ENCODE data around the gene PDZRN4.
"Not testable (repeated sequence)": the region's sequence is repeated elsewhere in the genome, so short reads cannot be mapped to it uniquely, and the experiment has no call there.

PDZRN4 gene

DNA sequence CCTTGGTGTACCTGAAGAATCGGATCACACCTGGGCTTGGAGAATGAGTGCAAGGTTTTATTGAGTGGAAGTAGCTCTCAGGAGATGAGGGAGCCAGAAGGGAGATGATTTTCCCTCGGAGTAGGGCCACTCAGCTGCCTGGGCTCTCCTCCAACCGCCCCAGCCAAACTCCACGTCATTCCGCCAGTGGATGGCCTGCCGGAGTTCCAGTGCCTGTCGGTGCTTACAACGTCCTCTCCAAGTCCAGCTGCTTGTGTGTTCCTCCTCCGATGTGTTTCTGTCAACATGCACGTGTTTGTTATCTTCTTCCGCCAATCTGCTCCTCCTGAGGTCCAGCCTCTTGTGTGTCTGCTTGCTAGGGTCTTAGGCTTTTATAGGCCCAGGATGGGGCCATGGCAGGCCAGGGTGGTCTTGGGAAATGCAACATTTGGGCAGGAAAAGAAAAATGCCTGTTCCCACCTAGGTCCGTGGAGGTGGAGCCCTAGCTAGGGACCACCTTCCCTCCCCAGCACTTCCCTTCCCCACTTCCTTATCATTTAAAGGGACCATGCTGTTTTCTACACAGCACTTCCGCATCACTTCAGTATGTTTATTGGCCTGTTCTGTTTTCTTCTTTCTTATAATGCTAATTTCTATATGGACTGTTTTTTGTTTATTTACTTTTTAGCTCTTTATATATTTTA, 343.2 kb downstream of the PDZRN4 start:
- H3K27me3 Mint-ChIP-seq = no peaks in the 10 kb centered on the region
- H3K36me3 Mint-ChIP-seq (ENCODE audit: low read depth) = no peaks in the 10 kb centered on the region
- H3K4me1 Mint-ChIP-seq (ENCODE audit: low read depth) = peaks cover 4% of the 10 kb centered on the region
- no peaks in the 10 kb centered on the region for H3K9me3 Mint-ChIP-seq
- H3K27ac Mint-ChIP-seq = no peak overlapping the region
- no peak overlapping the region for H3K4me3 Mint-ChIP-seq

DNA sequence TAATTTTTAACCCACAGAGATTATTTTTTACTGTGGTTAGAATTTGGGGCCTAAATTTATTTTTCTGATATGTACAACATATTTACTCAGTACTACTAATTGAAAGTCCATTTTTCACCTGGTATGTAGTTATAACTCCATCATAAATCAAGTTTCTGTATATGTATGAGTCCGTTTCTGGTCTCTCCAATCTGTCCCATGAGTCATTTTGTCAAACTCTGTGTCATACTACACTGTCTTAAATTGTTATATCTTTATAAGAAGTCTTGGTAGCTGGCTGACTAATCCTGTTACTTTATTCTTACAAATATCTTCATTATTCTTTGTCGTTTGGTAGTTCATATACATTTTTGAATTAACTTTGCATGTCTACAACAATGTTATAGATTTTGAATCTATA, 344.0 kb downstream of the PDZRN4 start:
- Mint-ChIP-seq H3K4me1 (ENCODE audit: low read depth) (peaks cover 10% of the 10 kb centered on the region), H3K27ac (no peak overlapping the region), H3K9me3 (no peaks in the 10 kb centered on the region), H3K36me3 (ENCODE audit: low read depth) (no peaks in the 10 kb centered on the region), H3K27me3 (no peaks in the 10 kb centered on the region), H3K4me3 (no peak overlapping the region)

DNA sequence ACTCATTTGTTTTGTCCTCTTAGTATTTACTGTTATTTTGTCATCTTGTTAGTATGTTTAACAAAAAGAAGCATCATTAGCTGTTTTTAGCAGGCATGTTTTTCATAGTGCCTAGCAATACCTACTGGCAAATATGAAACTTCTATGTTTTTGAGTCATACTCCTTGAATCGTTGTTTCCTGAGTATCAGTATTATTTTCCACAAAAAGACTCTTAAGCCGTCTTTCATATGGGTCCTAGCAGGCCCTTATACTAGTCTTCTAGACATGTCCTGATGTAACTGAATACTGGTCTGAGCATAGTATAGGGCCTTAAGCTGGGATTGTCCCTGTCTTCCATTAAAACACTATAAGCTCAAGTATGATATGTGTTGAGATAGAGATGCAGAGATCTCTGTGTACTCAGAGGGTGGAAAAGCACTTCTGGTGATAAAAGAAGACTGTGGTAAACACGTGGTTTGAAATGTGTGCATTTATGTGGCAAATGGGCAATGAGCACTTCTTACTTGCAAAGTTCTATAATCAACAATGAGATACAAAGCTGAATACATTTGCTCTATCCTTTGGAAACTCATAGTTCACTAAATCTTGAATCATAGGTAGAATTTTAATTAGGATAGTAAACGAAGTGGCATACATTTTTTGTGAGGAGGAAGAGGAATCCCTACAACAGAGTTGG, 348.8 kb downstream of the PDZRN4 start:
- Mint-ChIP-seq H3K4me3 (no peak overlapping the region), H3K27me3 (peaks cover 3% of the 10 kb centered on the region), H3K36me3 (ENCODE audit: low read depth) (no peaks in the 10 kb centered on the region), H3K9me3 (no peaks in the 10 kb centered on the region), H3K27ac (peak overlapping the region; percentile 78), H3K4me1 (ENCODE audit: low read depth) (peaks cover 16% of the 10 kb centered on the region)

DNA sequence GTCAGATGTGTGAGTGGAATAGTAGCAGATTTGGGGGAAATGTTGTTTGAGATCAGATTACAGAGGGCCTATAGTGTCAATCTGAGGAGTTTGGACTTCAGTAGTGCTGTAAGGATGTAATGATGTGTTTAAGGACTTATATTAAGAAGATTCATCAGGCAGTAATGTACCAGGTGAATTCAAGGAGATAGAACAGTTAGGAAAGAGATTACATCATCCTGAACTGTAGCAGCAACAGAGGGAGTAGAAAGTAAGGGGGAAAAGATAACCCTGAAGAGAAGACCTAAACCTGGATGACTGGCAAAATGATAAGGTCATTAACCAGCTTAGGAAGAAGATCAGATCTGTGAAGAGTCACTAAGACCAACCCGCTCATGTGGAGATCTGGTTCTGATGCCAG, 349.4 kb downstream of the PDZRN4 start:
- Mint-ChIP-seq H3K9me3 (no peaks in the 10 kb centered on the region), H3K4me1 (ENCODE audit: low read depth) (peaks cover 16% of the 10 kb centered on the region), H3K4me3 (no peak overlapping the region), H3K36me3 (ENCODE audit: low read depth) (no peaks in the 10 kb centered on the region), H3K27me3 (peaks cover 3% of the 10 kb centered on the region), H3K27ac (peak overlapping the region; percentile 50)

DNA sequence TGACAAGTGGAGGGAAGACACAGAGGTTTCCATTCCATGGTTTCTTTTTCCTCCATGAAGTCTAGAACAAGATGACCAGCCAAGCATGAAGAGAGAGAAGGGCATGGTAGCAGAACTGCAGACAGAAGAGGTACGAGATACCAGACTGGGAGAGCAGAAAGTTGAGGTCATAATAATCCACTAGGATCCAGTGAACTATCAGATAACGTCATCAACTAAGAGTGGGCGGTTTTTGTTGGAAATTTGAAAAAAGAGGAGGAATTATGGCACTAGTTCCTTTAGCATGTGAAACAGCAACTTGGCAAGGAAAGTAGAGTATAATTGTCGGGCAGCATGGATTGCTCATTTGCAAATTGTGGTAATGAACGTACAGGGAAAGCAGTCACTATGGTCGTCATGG, 357.6 kb downstream of the PDZRN4 start:
- Mint-ChIP-seq H3K4me1 (ENCODE audit: low read depth) (no peaks in the 10 kb centered on the region), H3K27me3 (peaks cover 17% of the 10 kb centered on the region), H3K36me3 (ENCODE audit: low read depth) (no peaks in the 10 kb centered on the region), H3K4me3 (no peak overlapping the region), H3K9me3 (no peaks in the 10 kb centered on the region), H3K27ac (no peak overlapping the region)

DNA sequence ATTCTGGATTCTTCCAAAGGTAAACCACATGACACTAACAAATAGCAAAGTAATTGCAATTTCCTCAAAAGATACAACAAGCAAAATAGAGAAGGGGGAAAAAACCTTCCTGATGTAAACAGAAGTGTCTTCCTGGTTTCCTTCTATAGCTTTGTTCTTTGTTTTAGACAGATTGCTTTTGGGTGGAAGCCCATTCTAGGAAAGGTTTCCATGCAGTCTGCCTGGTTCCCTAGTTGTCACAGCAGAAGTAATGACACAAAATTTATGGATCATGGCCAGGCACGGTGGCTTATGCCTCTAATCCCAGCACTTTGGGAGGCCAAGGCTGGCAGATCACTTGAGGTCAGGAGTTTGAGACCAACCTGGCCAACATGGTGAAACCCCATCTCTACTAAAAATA, 359.0 kb downstream of the PDZRN4 start:
- not testable (repeated sequence) for H3K9me3 Mint-ChIP-seq; H3K36me3 Mint-ChIP-seq (ENCODE audit: low read depth); H3K27ac Mint-ChIP-seq; H3K4me3 Mint-ChIP-seq; H3K4me1 Mint-ChIP-seq (ENCODE audit: low read depth)
- H3K27me3 Mint-ChIP-seq = peaks cover 17% of the 10 kb centered on the region

DNA sequence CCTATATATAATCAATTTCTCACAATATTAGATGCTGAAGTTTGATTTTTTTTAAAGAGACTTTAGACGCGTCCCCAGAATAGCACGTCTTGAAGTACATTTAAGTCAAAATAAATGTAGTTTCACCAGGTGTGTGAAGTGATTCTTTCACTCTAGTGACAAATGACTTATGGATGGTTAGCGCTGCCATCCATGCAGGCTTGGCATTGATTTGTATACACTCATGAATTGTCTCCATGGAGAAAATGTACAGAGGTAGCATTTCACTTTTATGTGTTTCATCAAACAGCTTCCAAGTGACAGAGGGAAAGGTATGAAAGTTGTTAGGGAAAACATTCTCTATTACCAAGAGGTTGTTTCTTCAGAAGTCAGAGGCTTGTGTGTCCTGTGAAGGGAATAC, 360.8 kb downstream of the PDZRN4 start:
- Mint-ChIP-seq H3K9me3 (no peaks in the 10 kb centered on the region), H3K27ac (no peak overlapping the region), H3K36me3 (ENCODE audit: low read depth) (no peaks in the 10 kb centered on the region), H3K4me3 (no peak overlapping the region), H3K27me3 (peaks cover 14% of the 10 kb centered on the region), H3K4me1 (ENCODE audit: low read depth) (no peaks in the 10 kb centered on the region)

DNA sequence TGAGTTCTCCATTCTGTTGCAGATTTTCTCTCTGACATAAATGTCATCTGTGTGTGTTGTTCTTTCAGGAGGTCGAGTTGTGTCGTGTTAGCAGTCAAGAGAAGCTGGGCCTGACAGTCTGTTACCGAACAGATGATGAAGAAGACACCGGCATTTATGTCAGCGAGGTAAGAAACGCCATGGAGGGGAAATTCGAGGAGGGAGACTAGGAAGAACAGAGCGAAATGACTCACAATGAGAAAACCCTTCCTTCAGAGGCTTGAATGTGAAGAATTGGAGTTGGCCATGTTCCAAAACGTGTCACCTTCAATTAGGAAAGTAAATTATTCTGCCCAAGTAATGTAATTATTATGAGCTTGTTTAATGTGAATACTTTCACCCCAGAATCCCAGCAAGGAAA, 364.5 kb downstream of the PDZRN4 start:
- Mint-ChIP-seq H3K9me3 (no peaks in the 10 kb centered on the region), H3K27me3 (peaks cover 3% of the 10 kb centered on the region), H3K4me1 (ENCODE audit: low read depth) (no peaks in the 10 kb centered on the region), H3K4me3 (no peak overlapping the region), H3K36me3 (ENCODE audit: low read depth) (no peaks in the 10 kb centered on the region), H3K27ac (no peak overlapping the region)

DNA sequence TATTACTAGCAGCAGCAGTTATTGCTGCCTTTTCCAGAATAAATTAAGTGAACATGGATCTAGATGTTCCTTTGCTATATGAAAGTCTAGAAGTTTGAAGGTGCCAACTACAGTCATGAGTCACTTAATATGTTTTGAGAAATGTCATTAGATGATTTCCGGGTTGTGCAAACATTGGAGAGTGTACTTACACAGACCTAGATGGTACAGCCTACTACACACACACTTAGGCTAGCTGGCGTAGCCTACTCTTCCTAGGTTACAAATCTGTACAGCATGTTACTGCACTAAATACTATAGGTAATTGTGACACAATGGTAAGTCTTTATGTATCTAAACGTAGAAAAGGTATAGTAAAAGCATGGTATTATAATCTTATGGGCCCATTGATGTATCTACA, 368.1 kb downstream of the PDZRN4 start:
- Mint-ChIP-seq H3K9me3 (no peaks in the 10 kb centered on the region), H3K4me1 (ENCODE audit: low read depth) (no peaks in the 10 kb centered on the region), H3K4me3 (no peak overlapping the region), H3K27me3 (no peaks in the 10 kb centered on the region), H3K27ac (no peak overlapping the region), H3K36me3 (ENCODE audit: low read depth) (no peaks in the 10 kb centered on the region)

DNA sequence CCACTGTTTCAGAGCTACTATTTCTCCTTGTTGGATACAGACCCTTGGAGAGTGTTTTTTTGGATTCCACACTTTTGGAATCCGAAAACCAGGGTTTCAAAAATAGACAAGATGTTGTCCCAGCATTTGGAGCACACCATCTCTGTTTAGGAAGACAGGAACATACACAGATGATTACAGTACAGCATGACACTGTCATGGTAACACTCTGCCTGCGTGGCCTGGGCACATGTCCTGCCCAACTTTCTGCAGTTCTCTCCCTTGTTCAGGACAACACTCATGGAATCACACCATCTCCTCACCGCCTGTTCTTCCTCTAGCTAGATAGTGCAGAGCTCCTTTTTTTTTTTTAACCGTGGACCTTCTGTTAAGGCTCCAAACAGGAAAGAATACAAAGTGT, 369.2 kb downstream of the PDZRN4 start:
- Mint-ChIP-seq H3K4me3 (no peak overlapping the region), H3K27me3 (no peaks in the 10 kb centered on the region)

DNA sequence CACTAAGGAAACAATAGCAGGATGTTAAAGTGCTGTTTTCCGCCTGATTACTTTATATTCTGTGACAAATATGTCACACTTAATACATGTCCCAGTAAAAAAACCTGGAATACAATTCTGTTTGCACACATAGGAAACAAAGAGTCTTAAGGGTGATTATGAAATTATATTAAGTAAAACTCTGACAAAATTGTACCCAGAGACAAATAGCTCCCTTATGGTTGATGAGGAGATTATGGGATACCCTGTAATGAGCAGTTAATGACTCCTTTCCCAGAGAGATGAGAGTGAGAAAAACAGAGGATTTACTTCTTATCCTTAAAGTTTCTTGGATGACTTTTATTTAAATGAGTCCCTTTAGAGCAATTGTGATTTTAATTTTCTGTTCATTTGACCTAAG, 370.6 kb downstream of the PDZRN4 start:
- Mint-ChIP-seq H3K4me3 (no peak overlapping the region), H3K9me3 (no peaks in the 10 kb centered on the region), H3K4me1 (ENCODE audit: low read depth) (no peaks in the 10 kb centered on the region), H3K36me3 (ENCODE audit: low read depth) (no peaks in the 10 kb centered on the region), H3K27ac (no peak overlapping the region), H3K27me3 (no peaks in the 10 kb centered on the region)

More for the DNA sequence above, 369.2 kb downstream of the PDZRN4 start:
- H3K36me3 Mint-ChIP-seq (ENCODE audit: low read depth) = no peaks in the 10 kb centered on the region
- H3K4me1 Mint-ChIP-seq (ENCODE audit: low read depth) = no peaks in the 10 kb centered on the region
- H3K27ac Mint-ChIP-seq = no peak overlapping the region
- H3K9me3 Mint-ChIP-seq = no peaks in the 10 kb centered on the region

DNA sequence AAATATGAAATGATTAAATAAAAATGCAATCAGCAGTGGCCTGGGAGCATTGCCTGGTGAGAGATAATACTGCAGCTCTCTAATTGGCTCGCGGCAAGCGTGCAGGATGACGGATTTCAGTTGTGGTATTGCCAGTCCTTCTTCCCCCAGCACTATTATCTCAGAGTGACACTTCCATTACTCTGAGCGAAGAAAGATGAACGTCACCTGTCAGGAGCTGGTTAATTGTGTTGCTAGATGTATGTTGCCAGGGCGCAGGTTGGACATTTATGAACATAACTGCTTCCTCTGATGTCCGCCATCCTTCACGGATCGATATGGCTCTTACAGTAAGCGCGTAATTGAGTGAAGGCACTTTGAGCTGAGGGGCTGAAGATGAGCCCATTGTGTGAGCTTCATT, 374.9 kb downstream of the PDZRN4 start:
- H3K27ac Mint-ChIP-seq = no peak overlapping the region
- no peaks in the 10 kb centered on the region for H3K9me3 Mint-ChIP-seq
- H3K36me3 Mint-ChIP-seq (ENCODE audit: low read depth) = no peaks in the 10 kb centered on the region
- H3K27me3 Mint-ChIP-seq = no peaks in the 10 kb centered on the region
- H3K4me1 Mint-ChIP-seq (ENCODE audit: low read depth) = no peaks in the 10 kb centered on the region
- no peak overlapping the region for H3K4me3 Mint-ChIP-seq

DNA sequence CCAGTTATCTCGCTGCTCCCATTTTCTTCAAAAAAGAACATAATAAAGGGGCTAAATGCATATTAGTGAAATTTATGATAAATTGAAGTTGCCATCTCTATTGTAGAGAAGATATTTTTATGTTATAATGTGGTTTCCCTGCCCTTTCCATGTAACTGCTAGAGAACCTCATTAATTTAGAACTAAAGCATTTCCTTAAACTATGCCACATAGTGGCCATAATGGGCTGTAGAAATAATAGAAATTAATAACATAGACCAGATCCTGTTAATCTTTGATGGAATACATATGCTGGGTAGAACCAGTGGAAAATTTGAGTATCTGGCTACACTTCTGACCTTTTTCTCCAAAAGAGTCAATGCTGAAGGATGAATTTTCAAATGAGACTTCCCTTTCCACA, 376.7 kb downstream of the PDZRN4 start:
- Mint-ChIP-seq H3K4me3 (no peak overlapping the region), H3K27ac (no peak overlapping the region), H3K36me3 (ENCODE audit: low read depth) (no peaks in the 10 kb centered on the region), H3K9me3 (no peaks in the 10 kb centered on the region), H3K27me3 (no peaks in the 10 kb centered on the region), H3K4me1 (ENCODE audit: low read depth) (no peaks in the 10 kb centered on the region)

DNA sequence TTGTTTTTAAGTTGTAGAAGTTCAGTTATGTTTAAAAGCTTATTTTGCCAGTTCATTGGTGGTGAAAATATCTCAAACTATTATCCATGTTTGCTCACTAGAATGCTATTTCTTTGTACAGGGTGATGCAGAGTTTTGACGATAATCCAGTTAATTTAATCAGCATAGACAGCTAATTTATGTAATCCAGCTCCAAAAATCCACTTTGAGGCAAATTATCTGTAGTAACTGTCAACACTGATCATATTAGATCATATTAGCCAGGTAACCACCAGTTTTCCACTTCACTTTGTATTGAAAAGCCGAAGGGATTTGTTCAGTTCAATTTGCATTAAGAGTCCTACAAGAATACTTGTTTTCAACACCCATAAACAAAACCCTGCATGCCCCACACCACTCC, 378.6 kb downstream of the PDZRN4 start:
- H3K36me3 Mint-ChIP-seq (ENCODE audit: low read depth) = no peaks in the 10 kb centered on the region
- H3K27me3 Mint-ChIP-seq = no peaks in the 10 kb centered on the region
- no peaks in the 10 kb centered on the region for H3K9me3 Mint-ChIP-seq
- H3K4me1 Mint-ChIP-seq (ENCODE audit: low read depth) = no peaks in the 10 kb centered on the region
- H3K4me3 Mint-ChIP-seq = no peak overlapping the region
- H3K27ac Mint-ChIP-seq = no peak overlapping the region

DNA sequence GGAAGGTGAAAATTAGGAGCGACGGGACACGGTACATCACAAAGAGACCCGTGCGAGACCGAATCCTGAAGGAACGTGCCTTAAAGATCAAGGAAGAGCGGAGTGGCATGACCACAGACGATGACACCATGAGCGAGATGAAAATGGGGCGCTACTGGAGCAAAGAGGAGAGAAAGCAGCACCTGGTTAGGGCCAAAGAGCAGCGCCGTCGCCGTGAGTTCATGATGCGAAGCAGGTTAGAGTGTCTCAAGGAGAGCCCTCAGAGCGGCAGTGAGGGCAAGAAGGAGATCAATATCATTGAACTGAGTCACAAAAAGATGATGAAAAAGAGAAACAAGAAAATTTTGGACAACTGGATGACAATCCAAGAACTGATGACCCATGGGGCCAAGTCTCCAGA, 385.3 kb downstream of the PDZRN4 start:
- H3K36me3 Mint-ChIP-seq (ENCODE audit: low read depth) = no peaks in the 10 kb centered on the region
- H3K9me3 Mint-ChIP-seq = no peaks in the 10 kb centered on the region
- H3K27me3 Mint-ChIP-seq = no peaks in the 10 kb centered on the region
- H3K4me1 Mint-ChIP-seq (ENCODE audit: low read depth) = no peaks in the 10 kb centered on the region
- H3K4me3 Mint-ChIP-seq = no peak overlapping the region
- no peak overlapping the region for H3K27ac Mint-ChIP-seq

DNA sequence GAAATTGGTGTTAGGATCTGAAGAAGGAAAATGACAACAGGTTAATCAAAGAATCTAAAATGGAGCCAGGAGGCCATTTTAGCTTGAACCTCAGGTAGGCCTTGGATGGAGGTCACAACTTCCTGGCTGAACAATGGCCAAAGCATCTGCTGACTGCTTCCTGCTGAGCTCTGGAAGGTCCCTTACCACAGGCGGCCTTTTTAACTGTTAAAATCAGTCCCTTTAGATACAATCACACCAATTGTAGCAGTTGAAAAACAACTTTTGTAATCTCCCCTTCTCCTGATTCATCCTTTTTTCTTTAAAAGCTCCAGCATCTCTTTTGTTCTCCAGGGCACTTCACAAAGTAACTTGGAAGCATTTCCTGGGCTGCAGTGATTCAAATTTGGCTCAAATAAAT, 388.8 kb downstream of the PDZRN4 start:
- H3K4me1 Mint-ChIP-seq (ENCODE audit: low read depth) = no peaks in the 10 kb centered on the region
- no peaks in the 10 kb centered on the region for H3K27me3 Mint-ChIP-seq
- no peak overlapping the region for H3K27ac Mint-ChIP-seq
- no peaks in the 10 kb centered on the region for H3K36me3 Mint-ChIP-seq (ENCODE audit: low read depth)
- H3K9me3 Mint-ChIP-seq = no peaks in the 10 kb centered on the region
- H3K4me3 Mint-ChIP-seq = no peak overlapping the region

All from stimulated activated naive CD8-positive, alpha-beta T cell treated with anti-CD3 and anti-CD28 coated beads, Interleukin-15, Interleukin-2, amounts not matched to agents 100 ng/mL and 50 ng/mL, for 24 hours (primary cell).